A549 (cell line): ENCODE data around the gene TTC28.

ENCODE experiments used
- EP300 ChIP-seq, 2 experiments: fragments of >200 bp; sonication (Bioruptor Twin); formaldehyde crosslinking; IDR thresholded peaks; 2 replicates in 1 of 2; 3 replicates in 1 of 2; pipeline ENCODE4 v1.6.1; 2016 to 2017
- HOXA7 ChIP-seq: fragments of 250-450 bp; sonication (Bioruptor Pico); IDR thresholded peaks from 2 replicates; pipeline ENCODE4 v1.5.0; 2020; ENCODE audit warnings: mild to moderate bottlenecking, moderate library complexity
- JUNB ChIP-seq: fragments of >200 bp; sonication (Bioruptor Twin); formaldehyde crosslinking; IDR thresholded peaks from 2 replicates; pipeline ENCODE4 v1.6.1; 2016
- MYC ChIP-seq: IDR thresholded peaks from 2 replicates; pipeline ENCODE4 v1.6.1; 2012; ENCODE audit warnings: mild to moderate bottlenecking, inconsistent platforms, low read length, improper control_type of control experiment, borderline replicate concordance
- POLR2A ChIP-seq: IDR thresholded peaks from 2 replicates; pipeline ENCODE4 v1.6.1; 2012; ENCODE audit warnings: mild to moderate bottlenecking, low read length
- TP53 ChIP-seq: fragments of 250-450 bp; sonication (Bioruptor Pico); IDR thresholded peaks from 2 replicates; pipeline ENCODE4 v1.5.0; 2021; ENCODE audit warnings: mild to moderate bottlenecking, moderate library complexity
- ZFP36 ChIP-seq: fragments of 450-650 bp; IDR thresholded peaks from 2 replicates; pipeline ENCODE4 v1.6.1; 2014; ENCODE audit warnings: borderline replicate concordance; ENCODE audit not compliant: partially characterized antibody
- TF ChIP-seq, protein P1 (sequence below): fragments of >200 bp; sonication (Bioruptor Twin); formaldehyde crosslinking; IDR thresholded peaks from 3 replicates; pipeline ENCODE4 v1.5.1; 2016
- TF ChIP-seq, protein P2 (sequence below): fragments of 450-650 bp; IDR thresholded peaks from 2 replicates; pipeline ENCODE4 v1.6.1; 2014; ENCODE audit warnings: antibody characterized with exemption
- TF ChIP-seq, protein P3 (sequence below): IDR thresholded peaks from 2 replicates; pipeline ENCODE4 v1.6.1; 2012
- TF ChIP-seq, protein P4 (sequence below): IDR thresholded peaks from 2 replicates; pipeline ENCODE4 v1.6.1; 2012; ENCODE audit warnings: low read depth, borderline replicate concordance
- TF ChIP-seq, protein P5 (sequence below): fragments of >200 bp; sonication (Bioruptor Twin); formaldehyde crosslinking; IDR thresholded peaks from 2 replicates; pipeline ENCODE4 v1.6.1; 2016
- TF ChIP-seq, protein P6 (sequence below): fragments of 150-350 bp; IDR thresholded peaks from 2 replicates; pipeline ENCODE4 v1.6.1; 2014; ENCODE audit warnings: low read depth, mild to moderate bottlenecking, low read length

DNA sequence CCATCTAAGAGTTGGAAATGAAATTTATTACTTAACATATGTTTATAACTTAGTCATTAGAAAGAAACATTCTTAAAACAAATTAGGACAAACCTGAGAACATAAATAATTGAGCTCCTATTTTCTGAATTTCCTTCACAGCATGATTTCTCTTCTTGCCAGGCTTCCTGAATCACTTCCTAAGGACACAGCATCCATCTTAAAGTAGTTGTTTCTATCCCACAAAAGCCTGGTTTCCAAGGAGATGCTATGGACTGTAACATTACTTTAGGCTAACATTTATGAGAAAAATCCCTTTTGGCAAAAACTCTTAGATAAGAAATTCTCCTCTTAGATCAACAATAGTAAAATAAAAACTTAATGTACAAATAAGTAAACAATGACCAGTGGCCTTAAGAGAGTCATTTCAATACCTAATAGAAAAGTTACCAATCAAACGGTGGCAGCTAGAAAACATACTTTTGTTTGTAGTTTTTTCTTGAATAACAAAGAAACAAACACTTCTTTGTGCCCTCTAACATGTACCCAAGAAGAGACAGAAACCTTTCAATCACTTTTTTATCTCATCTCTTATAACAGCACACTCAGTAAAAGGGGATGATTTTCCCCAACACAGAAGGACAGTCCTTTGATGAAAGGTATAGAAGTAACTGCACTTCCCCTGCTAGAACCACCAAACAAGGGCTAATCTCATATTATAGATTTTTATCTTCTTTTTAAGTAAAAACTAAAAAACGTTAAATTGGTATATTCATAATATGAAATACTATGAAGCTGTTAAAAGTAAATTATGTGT, 74.5 kb downstream of the TTC28 start:
- TF ChIP-seq TP53 (CRISPR knock-in tag) (no peak), MYC (no peak), POLR2A (no peak), ZFP36 (no peak), EP300 (IDR thresholded peaks at IDR 0.05) (no peak), HOXA7 (CRISPR knock-in tag) (no peak), JUNB (no peak)
- TF ChIP-seq, protein P1, sequence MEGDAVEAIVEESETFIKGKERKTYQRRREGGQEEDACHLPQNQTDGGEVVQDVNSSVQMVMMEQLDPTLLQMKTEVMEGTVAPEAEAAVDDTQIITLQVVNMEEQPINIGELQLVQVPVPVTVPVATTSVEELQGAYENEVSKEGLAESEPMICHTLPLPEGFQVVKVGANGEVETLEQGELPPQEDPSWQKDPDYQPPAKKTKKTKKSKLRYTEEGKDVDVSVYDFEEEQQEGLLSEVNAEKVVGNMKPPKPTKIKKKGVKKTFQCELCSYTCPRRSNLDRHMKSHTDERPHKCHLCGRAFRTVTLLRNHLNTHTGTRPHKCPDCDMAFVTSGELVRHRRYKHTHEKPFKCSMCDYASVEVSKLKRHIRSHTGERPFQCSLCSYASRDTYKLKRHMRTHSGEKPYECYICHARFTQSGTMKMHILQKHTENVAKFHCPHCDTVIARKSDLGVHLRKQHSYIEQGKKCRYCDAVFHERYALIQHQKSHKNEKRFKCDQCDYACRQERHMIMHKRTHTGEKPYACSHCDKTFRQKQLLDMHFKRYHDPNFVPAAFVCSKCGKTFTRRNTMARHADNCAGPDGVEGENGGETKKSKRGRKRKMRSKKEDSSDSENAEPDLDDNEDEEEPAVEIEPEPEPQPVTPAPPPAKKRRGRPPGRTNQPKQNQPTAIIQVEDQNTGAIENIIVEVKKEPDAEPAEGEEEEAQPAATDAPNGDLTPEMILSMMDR, result no peak
- TF ChIP-seq, protein P2, sequence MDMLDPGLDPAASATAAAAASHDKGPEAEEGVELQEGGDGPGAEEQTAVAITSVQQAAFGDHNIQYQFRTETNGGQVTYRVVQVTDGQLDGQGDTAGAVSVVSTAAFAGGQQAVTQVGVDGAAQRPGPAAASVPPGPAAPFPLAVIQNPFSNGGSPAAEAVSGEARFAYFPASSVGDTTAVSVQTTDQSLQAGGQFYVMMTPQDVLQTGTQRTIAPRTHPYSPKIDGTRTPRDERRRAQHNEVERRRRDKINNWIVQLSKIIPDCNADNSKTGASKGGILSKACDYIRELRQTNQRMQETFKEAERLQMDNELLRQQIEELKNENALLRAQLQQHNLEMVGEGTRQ, result no peak
- TF ChIP-seq, protein P3, sequence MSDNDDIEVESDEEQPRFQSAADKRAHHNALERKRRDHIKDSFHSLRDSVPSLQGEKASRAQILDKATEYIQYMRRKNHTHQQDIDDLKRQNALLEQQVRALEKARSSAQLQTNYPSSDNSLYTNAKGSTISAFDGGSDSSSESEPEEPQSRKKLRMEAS, result no peak
- TF ChIP-seq, protein P4, sequence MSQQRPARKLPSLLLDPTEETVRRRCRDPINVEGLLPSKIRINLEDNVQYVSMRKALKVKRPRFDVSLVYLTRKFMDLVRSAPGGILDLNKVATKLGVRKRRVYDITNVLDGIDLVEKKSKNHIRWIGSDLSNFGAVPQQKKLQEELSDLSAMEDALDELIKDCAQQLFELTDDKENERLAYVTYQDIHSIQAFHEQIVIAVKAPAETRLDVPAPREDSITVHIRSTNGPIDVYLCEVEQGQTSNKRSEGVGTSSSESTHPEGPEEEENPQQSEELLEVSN, result no peak
- TF ChIP-seq, protein P5, sequence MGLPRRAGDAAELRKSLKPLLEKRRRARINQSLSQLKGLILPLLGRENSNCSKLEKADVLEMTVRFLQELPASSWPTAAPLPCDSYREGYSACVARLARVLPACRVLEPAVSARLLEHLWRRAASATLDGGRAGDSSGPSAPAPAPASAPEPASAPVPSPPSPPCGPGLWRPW, result no peak
- TF ChIP-seq, protein P6, sequence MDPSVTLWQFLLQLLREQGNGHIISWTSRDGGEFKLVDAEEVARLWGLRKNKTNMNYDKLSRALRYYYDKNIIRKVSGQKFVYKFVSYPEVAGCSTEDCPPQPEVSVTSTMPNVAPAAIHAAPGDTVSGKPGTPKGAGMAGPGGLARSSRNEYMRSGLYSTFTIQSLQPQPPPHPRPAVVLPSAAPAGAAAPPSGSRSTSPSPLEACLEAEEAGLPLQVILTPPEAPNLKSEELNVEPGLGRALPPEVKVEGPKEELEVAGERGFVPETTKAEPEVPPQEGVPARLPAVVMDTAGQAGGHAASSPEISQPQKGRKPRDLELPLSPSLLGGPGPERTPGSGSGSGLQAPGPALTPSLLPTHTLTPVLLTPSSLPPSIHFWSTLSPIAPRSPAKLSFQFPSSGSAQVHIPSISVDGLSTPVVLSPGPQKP, result no peak
